ENCODE results near the gene GPANK1. TPM values are rescaled to one million over a fixed set of nuclear protein-coding genes. Genes with fewer than 3 reads are reported as not detected.
"Not testable (repeated sequence)": the region's sequence is repeated elsewhere in the genome, so short reads cannot be mapped to it uniquely, and the experiment has no call there.

GPANK1 gene
- 10 to 100 TPM; 17.9 to 23.6 (median 21.5) TPM for polyA plus RNA-seq (ENCODE audit: insufficient read depth in 1 of 5, insufficient read length in 5 of 5, low replicate concordance in 1 of 5)
- long read RNA-seq, donor 1, partial matches to known transcripts: 31 of 33 reads
- long read RNA-seq, donor 1, other reads (novel, unspliced or antisense): 0 of 33 reads
- long read RNA-seq, donor 2, partial matches to known transcripts: 11 of 16 reads
- long read RNA-seq, donor 2, other reads (novel, unspliced or antisense): 0 of 16 reads
- long read RNA-seq, donor 3, partial matches to known transcripts: 12 of 14 reads
- long read RNA-seq, donor 3, other reads (novel, unspliced or antisense): 0 of 14 reads
- long read RNA-seq, donor 4, partial matches to known transcripts: 6 of 7 reads
- long read RNA-seq, donor 4, other reads (novel, unspliced or antisense): 0 of 7 reads
- long read RNA-seq, donor 5, transcript GPANK1-203 (3 exons, 1,910 nt): major isoform, 6 of 444 reads
- long read RNA-seq, donor 5, partial matches to known transcripts: 426 of 444 reads
- long read RNA-seq, donor 5, other reads (novel, unspliced or antisense): 11 of 444 reads
- long read RNA-seq, donor 6, transcript GPANK1-203 (3 exons, 1,910 nt): major isoform, 6 of 374 reads
- long read RNA-seq, donor 6, partial matches to known transcripts: 346 of 374 reads
- long read RNA-seq, donor 6, other reads (novel, unspliced or antisense): 20 of 374 reads
- long read RNA-seq, donor 7, partial matches to known transcripts: 156 of 526 reads
- long read RNA-seq, donor 7, other reads (novel, unspliced or antisense): 368 of 526 reads
- long read RNA-seq, donor 8, partial matches to known transcripts: 6 of 8 reads
- long read RNA-seq, donor 8, other reads (novel, unspliced or antisense): 0 of 8 reads

GRCh38 chr6:31664790-31665500, at the start of gene GPANK1:
TSS of gene GPANK1 (minus strand) at chr6:31664997. CDS start at chr6:31664478, 519 bp downstream.
- DNase-seq: peak; percentile 93 to 95

- DNase-seq: no peak
Measured at GRCh38 chr6:31713991-31714684, 49.3 kb upstream of the GPANK1 start.

GRCh38 chr6:31713465-31713864, 48.7 kb upstream of the GPANK1 start:
- no peak for DNase-seq

- no peak for DNase-seq
Measured at GRCh38 chr6:31712296-31712695, 47.5 kb upstream of the GPANK1 start.

GRCh38 chr6:31711233-31711632, 46.4 kb upstream of the GPANK1 start:
- DNase-seq: no peak

GRCh38 chr6:31710523-31711219, 45.9 kb upstream of the GPANK1 start:
- DNase-seq: no peak

- not testable (repeated sequence) for DNase-seq
Measured at GRCh38 chr6:31709157-31709556, 44.4 kb upstream of the GPANK1 start.

- DNase-seq: no peak
Measured at GRCh38 chr6:31708224-31708623, 43.4 kb upstream of the GPANK1 start.

GRCh38 chr6:31707701-31708100, 42.9 kb upstream of the GPANK1 start:
- no peak for DNase-seq

GRCh38 chr6:31706599-31706998, 41.8 kb upstream of the GPANK1 start, which contains the start of gene LY6G6F:
TSS of gene LY6G6F (plus strand) at chr6:31706866. CDS start at chr6:31706907, 41 bp downstream.
- DNase-seq: no peak

GRCh38 chr6:31705931-31706330, 41.1 kb upstream of the GPANK1 start:
- no peak for DNase-seq

- peak; percentile 99 for DNase-seq
Measured at GRCh38 chr6:31702819-31703716, 38.3 kb upstream of the GPANK1 start, which contains the start of gene ABHD16A. TSS of gene ABHD16A (minus strand) at chr6:31703324. CDS start at chr6:31703281, 43 bp downstream.

- DNase-seq: peak in 1 of 2 donors; percentile 23
Measured at GRCh38 chr6:31702405-31702818, 37.6 kb upstream of the GPANK1 start.

GRCh38 chr6:31701666-31702404, 37.0 kb upstream of the GPANK1 start:
- no peak for DNase-seq

GRCh38 chr6:31700740-31701401, 36.1 kb upstream of the GPANK1 start:
- no peak for DNase-seq

- DNase-seq: no peak
Measured at GRCh38 chr6:31697555-31697954, 32.8 kb upstream of the GPANK1 start.

- no peak for DNase-seq
Measured at GRCh38 chr6:31693535-31693934, 28.7 kb upstream of the GPANK1 start.

GRCh38 chr6:31692886-31693285, 28.1 kb upstream of the GPANK1 start:
- no peak for DNase-seq

Measured in right lung (tissue), 10 donors.